Left renal cortex interstitium (tissue), 4 donors: Measurements from ENCODE around the gene PLB1. TPM values are rescaled to one million over a fixed set of nuclear protein-coding genes. Genes with fewer than 3 reads are reported as not detected.
A peak's percentile ranks its signal among the peaks of the same experiment; 100 is the strongest.

ENCODE experiments used
- DNase-seq, 4 donors: peaks; one replicate each; pipeline ENCODE4 v3.0.0-alpha.2; 2013; ENCODE audit warnings: low read depth in 4 of 4, low spot score in 2 of 4, missing footprints in 1 of 4
- polyA plus RNA-seq, 4 donors: library from polyadenylated mRNA; unstranded; fragments of 120-200 nt; gene quantifications; one replicate each; pipeline ENCODE4 v1.2.1, GENCODE V29; 2013; ENCODE audit not compliant: insufficient read length in 4 of 4

Gene PLB1
- 1 to 10 TPM in 3 of 4 donors, under 1 TPM in 1; 0.84 to 1.7 (median 1.4) TPM for polyA plus RNA-seq

GRCh38 chr2:28495551-28496250 is at the start of gene PLB1:
Gene PLB1, plus strand, starts transcription at chr2:28496060. Its CDS starts 55 bp downstream, at chr2:28496115.
- DNase-seq: no peak

- no peak for DNase-seq
Measured at GRCh38 chr2:28446531-28446930, 49.3 kb upstream of the PLB1 start.

GRCh38 chr2:28447086-28447485 is 48.8 kb upstream of the PLB1 start:
- no peak for DNase-seq

GRCh38 chr2:28447943-28448792 is 47.7 kb upstream of the PLB1 start:
- no peak for DNase-seq

- no peak for DNase-seq
Measured at GRCh38 chr2:28448793-28449100, 47.1 kb upstream of the PLB1 start.

- DNase-seq: no peak
Measured at GRCh38 chr2:28449126-28449487, 46.8 kb upstream of the PLB1 start.

- no peak for DNase-seq
Measured at GRCh38 chr2:28449488-28450395, 46.1 kb upstream of the PLB1 start.

GRCh38 chr2:28450901-28451565 is 44.8 kb upstream of the PLB1 start:
- DNase-seq: no peak

GRCh38 chr2:28451793-28452533 is 43.9 kb upstream of the PLB1 start:
- no peak for DNase-seq

- DNase-seq: peak in 2 of 4 donors; percentile 13 to 37
Measured at GRCh38 chr2:28452534-28453081, 43.3 kb upstream of the PLB1 start.

GRCh38 chr2:28453396-28453795 is 42.5 kb upstream of the PLB1 start:
- no peak for DNase-seq

GRCh38 chr2:28454016-28454930 is 41.6 kb upstream of the PLB1 start:
- DNase-seq: no peak

- no peak for DNase-seq
Measured at GRCh38 chr2:28457237-28457636, 38.6 kb upstream of the PLB1 start.

GRCh38 chr2:28461056-28461455 is 34.8 kb upstream of the PLB1 start:
- DNase-seq: no peak

GRCh38 chr2:28462122-28462521 is 33.7 kb upstream of the PLB1 start:
- DNase-seq: no peak

GRCh38 chr2:28463211-28463816 is 32.5 kb upstream of the PLB1 start:
- no peak for DNase-seq

- DNase-seq: no peak
Measured at GRCh38 chr2:28463893-28464292, 32.0 kb upstream of the PLB1 start.
